HCT116 (cell line): ENCODE results near the gene CDYL. TPM values are rescaled to one million over a fixed set of nuclear protein-coding genes. Genes with fewer than 3 reads are reported as not detected.

Source experiments
- ATAC-seq: fragments of 200-7000 bp; cut with Tn5 transposase; 2 replicates; pipeline ENCODE4 v1.9.1; 2020; ENCODE audit warnings: mild to moderate bottlenecking, moderate library complexity
- BruUV-seq: library from RNA; stranded (reverse); fragments of 400-500 nt; replicated peaks from 2 replicates; lab custom pipeline; 2021; lab: Mats Ljungman, UMichigan
- CTCF ChIA-PET: fragments of 300-600 bp; sonication (Branson Sonifier 250); formaldehyde crosslinking; loops from one replicate; lab custom pipeline; 2021; ENCODE audit warnings: antibody characterized with exemption; lab: Charles Lee
- POLR2A ChIA-PET: fragments of 300-600, 350-600 bp; sonication (Branson Sonifier 250); formaldehyde crosslinking; loops from one replicate; lab custom pipeline; 2021; ENCODE audit warnings: antibody characterized with exemption; lab: Charles Lee
- RAD21 ChIA-PET, 2 experiments: fragments of 300-600 bp; sonication (Branson Sonifier 250); formaldehyde crosslinking; loops; one replicate each; lab custom pipeline; 2023; ENCODE audit warnings: low total read pairs in 2 of 2; ENCODE audit not compliant: uncharacterized antibody in 2 of 2, unreplicated experiment in 2 of 2, low non-redundant PET in 1 of 2; lab: Charles Lee
- DNase-seq: peaks from one replicate; pipeline ENCODE4 v3.0.0-alpha.2; 2010; ENCODE audit warnings: low read depth, low spot score
- H2AFZ ChIP-seq: fragments of 200-600 bp; shearing (Covaris generic), sonication (generic); 2 replicates; pipeline ENCODE4 v1.6.1; 2017; ENCODE audit warnings: low read depth, mixed run types, mixed read lengths, antibody characterized with exemption, low read length; ENCODE audit not compliant: poor library complexity, severe bottlenecking
- H3K27ac ChIP-seq: 2 replicates; pipeline ENCODE4 v1.5.1; 2012; ENCODE audit warnings: low read depth, low read length
- H3K27me3 ChIP-seq: fragments of 200-600 bp; sonication (generic); 2 replicates; pipeline ENCODE4 v1.6.1; 2016; ENCODE audit warnings: mixed run types, low read length, mixed read lengths; ENCODE audit not compliant: insufficient read depth
- H3K36me3 ChIP-seq, 2 experiments: fragments of 200-500 bp in 1 of 2; fragments of 200-600 bp in 1 of 2; sonication (Bioruptor generic) in 1 of 2; sonication (generic) in 1 of 2; 2 replicates each; pipeline versions ENCODE4 v1.5.1 to v1.6.1; 2014 to 2016; ENCODE audit warnings: low read length in 2 of 2, inconsistent platforms in 1 of 2, mixed read lengths in 1 of 2, mixed run types in 1 of 2; ENCODE audit not compliant: insufficient read depth in 2 of 2, control insufficient read depth in 1 of 2
- H3K4me1 ChIP-seq, 2 experiments: fragments of 200-600 bp in 1 of 2; sonication (generic) in 1 of 2; 2 replicates each; pipeline versions ENCODE4 v1.5.1 to v1.6.1; 2012 to 2017; ENCODE audit warnings: low read length in 2 of 2, inconsistent platforms in 1 of 2, mild to moderate bottlenecking in 1 of 2, mixed read lengths in 1 of 2, mixed run types in 1 of 2, moderate library complexity in 1 of 2; ENCODE audit not compliant: insufficient read depth in 2 of 2, control insufficient read depth in 1 of 2
- H3K4me2 ChIP-seq: fragments of 200-600 bp; sonication (generic); 2 replicates; pipeline ENCODE4 v1.6.1; 2017; ENCODE audit warnings: mixed run types, low read length, mixed read lengths
- H3K4me3 ChIP-seq, 2 experiments: fragments of 200-600 bp in 1 of 2; sonication (generic) in 1 of 2; replicated peaks in 1 of 2; 2 replicates each; pipeline ENCODE4 v1.5.1; 2011 to 2016; ENCODE audit warnings: low read length in 2 of 2, control low read depth in 1 of 2, low read depth in 1 of 2, mild to moderate bottlenecking in 1 of 2, mixed read lengths in 1 of 2, mixed run types in 1 of 2
- H3K79me2 ChIP-seq: fragments of 200-600 bp; sonication (generic); 2 replicates; pipeline ENCODE4 v1.6.1; 2017; ENCODE audit warnings: mild to moderate bottlenecking, mixed run types, low read length, moderate library complexity, mixed read lengths; ENCODE audit not compliant: insufficient read depth
- H3K9ac ChIP-seq: fragments of 200-600 bp; sonication (generic); 2 replicates; pipeline ENCODE4 v1.6.1; 2016; ENCODE audit warnings: low read length, mixed read lengths
- H3K9me2 ChIP-seq: fragments of 200-600 bp; sonication (generic), shearing (Covaris generic); 2 replicates; pipeline ENCODE4 v1.6.1; 2017; ENCODE audit warnings: mixed run types, mild to moderate bottlenecking, moderate library complexity; ENCODE audit not compliant: insufficient read depth
- H3K9me3 ChIP-seq, 2 experiments: fragments of 200-500 bp in 1 of 2; fragments of 200-600 bp in 1 of 2; sonication (Bioruptor generic) in 1 of 2; sonication (generic) in 1 of 2; 2 replicates each; pipeline ENCODE4 v1.6.1; 2014 to 2017; ENCODE audit warnings: low read length in 2 of 2, mixed read lengths in 2 of 2, inconsistent platforms in 1 of 2, low read depth in 1 of 2, mild to moderate bottlenecking in 1 of 2, mixed run types in 1 of 2, moderate library complexity in 1 of 2; ENCODE audit not compliant: control insufficient read depth in 1 of 2, insufficient read depth in 1 of 2
- H4K20me1 ChIP-seq: fragments of 200-600 bp; sonication (generic), shearing (Covaris generic); 2 replicates; pipeline ENCODE4 v1.6.1; 2017; ENCODE audit warnings: mixed run types, mild to moderate bottlenecking, moderate library complexity; ENCODE audit not compliant: insufficient read depth
- ATF3 ChIP-seq: IDR thresholded peaks from 2 replicates; pipeline ENCODE4 v1.6.1; 2012
- CBX3 ChIP-seq: IDR thresholded peaks from 2 replicates; pipeline ENCODE4 v1.6.1; 2012; ENCODE audit warnings: low read depth
- CEBPB ChIP-seq: IDR thresholded peaks from 2 replicates; pipeline ENCODE4 v1.6.1; 2012; ENCODE audit warnings: low read depth
- CTCF ChIP-seq, 3 experiments: fragments of 200-600 bp in 1 of 3; sonication (generic) in 1 of 3; IDR thresholded peaks in 2 of 3; conservative IDR thresholded peaks in 1 of 3; 2 replicates each; pipeline ENCODE4 v1.5.1; 2012 to 2017; ENCODE audit warnings: low read depth in 2 of 3, low read length in 2 of 3, antibody characterized with exemption in 1 of 3, borderline replicate concordance in 1 of 3, control low read depth in 1 of 3, mild to moderate bottlenecking in 1 of 3, mixed read lengths in 1 of 3, mixed run types in 1 of 3, moderate library complexity in 1 of 3; ENCODE audit not compliant: insufficient read depth in 1 of 3
- EGR1 ChIP-seq: IDR thresholded peaks from 2 replicates; pipeline ENCODE4 v1.6.1; 2012; ENCODE audit warnings: low read depth
- ELF1 ChIP-seq: IDR thresholded peaks from 2 replicates; pipeline ENCODE4 v1.6.1; 2012; ENCODE audit warnings: low read depth, borderline replicate concordance
- EZH2phosphoT487 ChIP-seq: fragments of 200-600 bp; IDR thresholded peaks from 2 replicates; pipeline ENCODE4 v1.6.1; 2018; ENCODE audit warnings: antibody characterized with exemption, borderline replicate concordance
- FOSL1 ChIP-seq: IDR thresholded peaks from 2 replicates; pipeline ENCODE4 v1.6.1; 2012; ENCODE audit warnings: low read depth
- JUND ChIP-seq: IDR thresholded peaks from 2 replicates; pipeline ENCODE4 v1.6.1; 2012
- POLR2AphosphoS5 ChIP-seq: IDR thresholded peaks from 2 replicates; pipeline ENCODE4 v1.6.1; 2011; ENCODE audit warnings: mild to moderate bottlenecking, low read depth, low read length, moderate library complexity
- RAD21 ChIP-seq: IDR thresholded peaks from 2 replicates; pipeline ENCODE4 v1.6.1; 2012; ENCODE audit warnings: low read depth, mild to moderate bottlenecking
- REST ChIP-seq: IDR thresholded peaks from 2 replicates; pipeline ENCODE4 v1.6.1; 2012; ENCODE audit warnings: low read depth
- SIN3A ChIP-seq: IDR thresholded peaks from 2 replicates; pipeline ENCODE4 v1.6.1; 2012; ENCODE audit warnings: low read depth
- SP1 ChIP-seq: IDR thresholded peaks from 2 replicates; pipeline ENCODE4 v1.6.1; 2012; ENCODE audit warnings: low read depth
- SRF ChIP-seq: IDR thresholded peaks from 2 replicates; pipeline ENCODE4 v1.6.1; 2012; ENCODE audit warnings: low read depth
- TCF7L2 ChIP-seq: IDR thresholded peaks from 2 replicates; pipeline ENCODE4 v1.7.0; 2011; ENCODE audit warnings: borderline replicate concordance, inconsistent platforms; ENCODE audit not compliant: insufficient read depth, insufficient read length; ENCODE audit errors: extremely low read depth
- YY1 ChIP-seq: IDR thresholded peaks from 2 replicates; pipeline ENCODE4 v1.6.1; 2011; ENCODE audit warnings: low read length, low read depth, moderate library complexity, mild to moderate bottlenecking; ENCODE audit not compliant: insufficient replicate concordance; ENCODE audit errors: extremely low read depth
- ZFX ChIP-seq: fragments of 450-650 bp; IDR thresholded peaks from 2 replicates; pipeline ENCODE4 v1.6.1; 2017
- intact Hi-C: fragments of 100-400 bp; cut with micrococcal nuclease; formaldehyde crosslinking; loops from 2 replicates; pipeline ENCODE4 v1.10.0; 2022
- total RNA-seq: library from RNA; stranded (reverse); gene quantifications from one replicate; pipeline ENCODE4 v1.2.1, GENCODE V29; 2021; ENCODE audit not compliant: unreplicated experiment

Gene CDYL
- total RNA-seq, 1 experiment from 2014 or later = 42.6 TPM

DNA sequence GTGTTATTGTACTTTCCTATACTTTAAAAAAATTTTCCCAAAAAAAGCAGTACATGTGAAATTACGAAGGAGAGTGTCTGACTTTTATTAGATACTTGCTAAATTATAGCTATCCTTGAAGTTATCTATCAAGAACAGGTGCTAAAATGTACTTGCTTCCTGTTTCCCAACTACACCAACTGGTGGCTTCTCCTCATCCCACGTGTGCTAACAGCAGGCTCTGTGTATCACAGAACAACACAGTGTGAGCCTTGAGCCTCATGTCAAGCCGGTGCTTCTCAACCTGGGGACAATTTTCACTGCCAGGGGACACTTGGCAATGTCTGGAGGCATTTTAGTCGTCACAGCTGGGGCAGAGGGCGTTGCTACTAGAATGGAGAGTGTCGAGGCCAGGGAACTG, 36.2 kb upstream of the CDYL start:
- no peaks in the 10 kb centered on the region for H4K20me1 ChIP-seq
- no peaks in the 10 kb centered on the region for H3K27me3 ChIP-seq
- ChIA-PET POLR2A (no interaction called here), RAD21 (no interaction called here), CTCF (no interaction called here)
- BruUV-seq = no TSS peak
- no peak overlapping the region for H3K27ac ChIP-seq
- H3K9ac ChIP-seq = no peak overlapping the region
- TF ChIP-seq FOSL1 = no peak
- no peak for TF ChIP-seq ATF3
- TF ChIP-seq SIN3A = no peak
- TF ChIP-seq ELF1 = no peak
- TF ChIP-seq JUND = no peak
- intact Hi-C loops = no loop called here
- H3K9me3 ChIP-seq = no peaks in the 10 kb centered on the region
- no peaks in the 10 kb centered on the region for H3K79me2 ChIP-seq
- no peaks in the 10 kb centered on the region for H3K36me3 ChIP-seq
- H3K4me1 ChIP-seq = no peaks in the 10 kb centered on the region
- H3K4me2 ChIP-seq = no peak overlapping the region
- ATAC-seq (no peak), DNase-seq (no peak)
- no peaks in the 10 kb centered on the region for H3K9me2 ChIP-seq
- H2AFZ ChIP-seq = no peak overlapping the region
- no peak overlapping the region for H3K4me3 ChIP-seq

- H3K9me3 ChIP-seq = no peaks in the 10 kb centered on the region
- BruUV-seq = no TSS peak
- intact Hi-C loops = no loop called here
- H3K27me3 ChIP-seq = no peaks in the 10 kb centered on the region
- ATAC-seq = no peak
- no peaks in the 10 kb centered on the region for H3K36me3 ChIP-seq
- ChIA-PET CTCF (interaction anchor here (0.6 kb wide), 1 partner anchor 608 kb away, joined by 5 read pairs; the partner anchor contains the start of gene ECI2), POLR2A (no interaction called here), RAD21 (no interaction called here)
- H3K4me3 ChIP-seq = no peak overlapping the region
- H3K79me2 ChIP-seq = no peaks in the 10 kb centered on the region
- no peaks in the 10 kb centered on the region for H3K9me2 ChIP-seq
- no peaks in the 10 kb centered on the region for H4K20me1 ChIP-seq
- H3K9ac ChIP-seq = no peak overlapping the region
- H2AFZ ChIP-seq = no peak overlapping the region
- H3K4me1 ChIP-seq = no peaks in the 10 kb centered on the region
- H3K4me2 ChIP-seq = no peak overlapping the region
- no peak for DNase-seq
- no peak overlapping the region for H3K27ac ChIP-seq
- TF ChIP-seq CEBPB = no peak
- no peak for TF ChIP-seq ZFX
- no peak for TF ChIP-seq POLR2AphosphoS5
- TF ChIP-seq REST = no peak
- no peak for TF ChIP-seq SRF
- TF ChIP-seq YY1 = no peak
- TF ChIP-seq CTCF (IDR thresholded peaks at IDR 0.05 in 2 of 3, conservative IDR thresholded peaks at IDR 0.05 in 1 of 3; ENCODE audit: borderline replicate concordance in 1 of 3, insufficient read depth in 1 of 3, low read depth in 2 of 3, low read length in 2 of 3) = no peak
- TF ChIP-seq EZH2phosphoT487 = no peak
- TF ChIP-seq RAD21 = no peak
- TF ChIP-seq TCF7L2 = no peak
- no peak for TF ChIP-seq ELF1
- no peak for TF ChIP-seq EGR1
- no peak for TF ChIP-seq SP1
- no peak for TF ChIP-seq CBX3
- TF ChIP-seq FOSL1 = no peak
These were observed 33.1 kb upstream of the CDYL start for GRCh38 chr6:4743062-4743461.
